HG03103 (cell line): ENCODE measurements around the gene TCF19.
A peak's percentile ranks its signal among the peaks of the same experiment; 100 is the strongest.

ENCODE experiments used
- ATAC-seq: cut with Tn5 transposase; IDR thresholded peaks from one replicate; pipeline ENCODE4 v1.9.1; 2021; ENCODE audit warnings: low read depth; ENCODE audit not compliant: unreplicated experiment

The TCF19 gene, protein sequence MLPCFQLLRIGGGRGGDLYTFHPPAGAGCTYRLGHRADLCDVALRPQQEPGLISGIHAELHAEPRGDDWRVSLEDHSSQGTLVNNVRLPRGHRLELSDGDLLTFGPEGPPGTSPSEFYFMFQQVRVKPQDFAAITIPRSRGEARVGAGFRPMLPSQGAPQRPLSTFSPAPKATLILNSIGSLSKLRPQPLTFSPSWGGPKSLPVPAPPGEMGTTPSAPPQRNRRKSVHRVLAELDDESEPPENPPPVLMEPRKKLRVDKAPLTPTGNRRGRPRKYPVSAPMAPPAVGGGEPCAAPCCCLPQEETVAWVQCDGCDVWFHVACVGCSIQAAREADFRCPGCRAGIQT

DNA sequence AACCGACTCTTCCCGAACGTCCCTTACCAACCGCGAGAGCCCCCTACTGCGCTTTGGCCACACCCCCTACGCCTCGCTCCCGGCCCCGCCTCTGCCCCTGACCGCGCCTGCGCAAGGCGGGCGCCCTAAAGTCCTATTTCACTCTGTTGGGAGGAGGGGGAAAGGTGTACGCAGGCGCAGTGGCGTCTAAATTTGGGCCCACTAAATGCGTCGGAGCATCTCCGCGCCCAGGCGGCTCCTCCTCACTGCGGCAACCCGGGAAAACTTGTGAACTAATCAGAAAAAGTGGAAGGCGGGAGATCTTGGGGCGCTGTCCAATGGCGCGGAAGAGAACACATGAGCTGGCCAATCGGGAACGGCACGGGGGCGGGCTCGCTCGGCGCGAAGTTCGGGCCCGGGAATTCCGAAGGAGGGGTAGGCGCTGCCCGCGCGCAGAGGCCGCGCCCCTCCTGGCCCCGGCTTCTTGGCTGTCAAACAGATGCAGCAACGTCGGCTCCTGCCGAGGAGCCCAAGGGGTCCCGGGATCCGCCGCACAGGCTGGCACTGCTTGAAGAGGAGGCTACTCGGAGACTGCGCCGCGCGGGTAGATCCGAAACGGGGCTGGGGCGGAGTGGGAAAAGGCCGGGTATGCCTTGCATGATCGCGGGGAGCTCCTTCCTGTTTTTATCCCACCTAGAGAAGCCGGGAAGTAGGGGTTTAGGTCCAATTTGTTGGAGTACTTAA is at the start of gene TCF19:
TSS of gene TCF19 (plus strand) at position 450 of the 723 bp plus-strand sequence. CDS start 881 bp downstream, outside the sequence.
- ATAC-seq = peak; percentile 83

DNA sequence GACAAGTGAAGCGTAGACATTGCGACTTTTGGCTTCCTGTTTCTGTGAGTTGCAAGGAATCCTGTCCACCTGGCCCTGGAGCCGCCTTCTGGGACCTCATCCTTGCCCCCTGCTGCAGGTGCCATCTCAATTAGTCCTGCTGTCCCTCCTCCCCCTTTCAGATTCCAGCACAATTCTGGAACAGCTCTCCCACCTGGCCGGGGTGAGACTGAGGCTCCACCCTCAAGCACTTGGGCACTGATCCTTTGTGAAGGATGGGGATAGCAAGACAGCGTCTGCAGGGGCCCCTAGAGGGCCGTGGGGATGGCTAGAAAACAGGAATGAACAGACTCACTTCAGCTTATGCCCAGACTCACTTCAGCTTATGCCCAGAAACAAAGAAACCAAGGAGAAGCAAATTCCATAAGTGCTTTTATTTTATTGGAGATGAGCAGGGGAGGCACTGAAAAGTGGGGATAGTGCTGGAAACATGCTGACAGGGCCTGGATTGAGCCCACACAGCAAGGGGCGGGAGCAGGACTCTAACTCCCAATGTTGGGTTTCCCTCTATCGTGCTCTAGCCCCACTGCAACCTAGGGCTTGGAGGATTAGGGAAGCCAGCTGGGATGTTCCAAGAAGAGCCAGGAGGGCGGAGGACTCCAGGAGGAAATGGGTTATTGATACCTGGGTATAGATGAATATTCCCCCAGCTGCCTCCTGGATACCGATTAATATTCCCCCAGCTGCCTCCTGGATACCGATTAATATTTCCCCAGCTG is 47.4 kb upstream of the TCF19 start:
- ATAC-seq = no peak

DNA sequence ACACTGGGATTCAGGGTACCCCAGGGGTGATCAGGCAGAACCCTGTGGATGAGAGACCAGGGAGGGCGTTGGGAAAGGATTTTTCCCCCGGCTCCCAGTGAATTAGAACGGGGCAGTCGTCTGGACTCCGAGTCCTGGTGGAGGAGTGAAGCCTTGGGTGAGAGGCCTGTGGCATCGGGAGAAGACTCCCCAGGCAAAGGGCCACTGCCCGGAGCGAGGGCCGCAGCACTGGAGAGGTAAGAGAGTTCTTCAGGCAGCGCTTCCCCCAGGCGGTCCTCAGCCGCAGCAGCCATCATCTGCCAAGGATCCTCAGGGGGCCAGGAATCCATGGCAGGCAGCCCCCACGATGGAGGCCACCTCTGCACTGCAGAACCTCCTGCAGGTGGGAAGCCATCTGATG is 46.7 kb upstream of the TCF19 start:
- ATAC-seq = no peak

DNA sequence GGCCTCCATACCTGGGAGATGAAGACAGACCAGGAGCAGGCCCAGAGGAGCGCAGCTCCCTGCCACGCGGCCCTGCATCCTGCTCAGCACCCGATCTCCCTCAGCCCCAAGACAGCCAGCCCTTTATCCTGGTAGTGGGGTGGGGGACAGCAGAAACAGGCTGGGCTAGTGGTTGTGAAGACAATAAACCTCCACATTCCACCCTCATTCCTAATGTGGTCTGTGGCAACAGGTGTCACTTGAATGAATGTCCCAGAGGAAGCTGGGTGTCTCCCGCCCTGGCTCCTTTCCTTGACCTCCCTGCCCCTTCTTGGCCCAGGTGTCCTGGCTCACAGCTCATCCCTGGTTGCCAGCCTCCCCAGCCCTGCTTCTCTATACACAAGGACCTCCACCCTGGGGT is 45.9 kb upstream of the TCF19 start, which contains the start of gene C6orf15:
TSS of gene C6orf15 (minus strand) at position 98 of the 400 bp plus-strand sequence. CDS start at position 78, 20 bp downstream.
- ATAC-seq = no peak

DNA sequence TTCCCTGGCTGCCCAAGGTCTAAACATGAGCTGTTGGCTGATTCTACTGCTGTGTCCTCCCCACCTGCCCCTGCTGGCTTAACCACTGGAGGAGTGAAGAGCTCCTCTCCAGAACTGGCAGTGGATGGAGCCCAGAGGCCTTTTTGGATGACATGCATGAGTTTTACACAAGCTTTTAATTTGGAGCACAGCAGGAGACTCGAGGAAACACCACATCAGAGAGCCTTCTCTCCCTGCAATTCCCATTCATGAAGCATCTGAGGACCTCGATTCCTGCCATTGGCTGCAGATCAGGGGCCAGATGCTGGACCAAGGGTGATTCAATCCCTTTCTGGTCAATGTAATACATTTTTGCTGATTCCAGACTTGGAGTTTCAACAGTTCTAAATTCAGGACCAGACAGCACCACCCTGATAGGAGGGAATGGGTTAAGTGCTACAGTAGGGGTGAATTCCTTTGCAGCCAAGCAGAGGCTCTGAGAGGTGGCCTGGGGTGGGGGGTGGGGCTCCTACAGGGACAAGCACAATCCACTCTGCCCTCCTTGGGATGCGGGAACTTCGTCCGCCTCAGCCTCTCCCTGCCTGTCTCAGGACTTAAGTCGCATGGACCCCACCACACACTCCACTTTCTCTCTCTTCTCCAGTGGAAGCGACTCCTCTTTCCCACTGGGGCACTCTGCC is 44.4 kb upstream of the TCF19 start:
- no peak for ATAC-seq

DNA sequence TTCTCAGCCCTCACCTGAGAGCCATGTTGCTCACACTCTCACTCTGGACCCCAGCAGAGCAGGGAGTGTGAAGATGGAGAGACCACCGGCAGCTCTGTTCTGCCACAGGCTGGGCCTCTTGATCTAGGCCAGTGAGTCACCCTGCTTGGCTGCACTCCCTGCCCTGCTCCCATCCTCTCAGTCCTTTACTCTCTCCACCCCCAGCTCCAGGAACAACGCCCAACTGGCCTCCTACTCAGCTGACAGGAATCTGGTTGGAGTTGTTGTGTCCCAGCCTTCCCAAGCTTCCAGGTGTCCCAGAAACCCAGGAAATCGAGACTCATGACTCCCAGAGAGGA is 43.9 kb upstream of the TCF19 start, which contains the start of gene PSORS1C1:
TSS of gene PSORS1C1 (plus strand) at position 260 of the 338 bp plus-strand sequence. CDS start 14,833 bp downstream, outside the sequence.
- no peak for ATAC-seq

DNA sequence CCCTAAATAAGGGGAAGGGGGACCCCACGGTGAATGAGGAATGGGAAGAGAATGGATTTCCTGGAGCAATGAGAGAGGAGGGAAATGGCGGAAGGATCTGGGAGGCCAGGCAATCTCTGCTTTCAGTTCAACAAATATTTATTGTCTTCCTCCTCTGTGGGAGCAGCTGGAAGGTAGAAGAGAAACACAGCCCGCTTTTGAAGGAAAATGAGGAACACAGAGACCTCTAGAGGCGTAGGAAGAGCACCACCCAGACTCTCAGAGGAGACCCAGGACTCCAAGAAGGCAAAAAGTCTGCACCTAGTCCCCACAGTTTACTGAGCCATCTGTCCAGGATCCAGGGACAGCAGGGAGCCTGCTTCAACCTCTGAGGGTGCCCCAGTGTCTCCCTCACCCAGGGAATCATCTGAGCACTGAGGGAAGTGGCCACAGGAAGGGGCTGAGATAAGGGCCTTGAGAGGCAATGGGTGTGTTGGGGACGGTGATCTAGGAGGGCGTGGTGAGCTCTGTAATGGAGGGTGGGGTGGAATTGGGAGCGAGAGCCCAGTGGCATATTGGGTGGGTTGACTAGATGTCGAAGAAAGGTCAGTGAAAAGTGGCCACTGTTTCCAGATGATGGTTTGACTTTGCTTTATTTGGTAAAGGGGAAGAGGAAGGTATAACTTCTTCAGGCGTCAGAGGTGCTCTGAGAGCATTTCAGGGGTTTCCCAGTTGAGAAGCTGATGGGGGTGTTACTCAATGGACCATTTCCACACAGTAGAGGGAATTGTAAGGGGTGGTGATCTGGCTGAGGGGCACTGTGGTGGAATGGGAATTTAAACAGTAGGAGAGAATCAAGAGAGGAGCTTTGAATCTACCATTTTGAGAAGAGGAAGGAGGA is 43.2 kb upstream of the TCF19 start:
- ATAC-seq = no peak

GRCh38 chr6:31115941-31116560 is 42.3 kb upstream of the TCF19 start:
- no peak for ATAC-seq

DNA sequence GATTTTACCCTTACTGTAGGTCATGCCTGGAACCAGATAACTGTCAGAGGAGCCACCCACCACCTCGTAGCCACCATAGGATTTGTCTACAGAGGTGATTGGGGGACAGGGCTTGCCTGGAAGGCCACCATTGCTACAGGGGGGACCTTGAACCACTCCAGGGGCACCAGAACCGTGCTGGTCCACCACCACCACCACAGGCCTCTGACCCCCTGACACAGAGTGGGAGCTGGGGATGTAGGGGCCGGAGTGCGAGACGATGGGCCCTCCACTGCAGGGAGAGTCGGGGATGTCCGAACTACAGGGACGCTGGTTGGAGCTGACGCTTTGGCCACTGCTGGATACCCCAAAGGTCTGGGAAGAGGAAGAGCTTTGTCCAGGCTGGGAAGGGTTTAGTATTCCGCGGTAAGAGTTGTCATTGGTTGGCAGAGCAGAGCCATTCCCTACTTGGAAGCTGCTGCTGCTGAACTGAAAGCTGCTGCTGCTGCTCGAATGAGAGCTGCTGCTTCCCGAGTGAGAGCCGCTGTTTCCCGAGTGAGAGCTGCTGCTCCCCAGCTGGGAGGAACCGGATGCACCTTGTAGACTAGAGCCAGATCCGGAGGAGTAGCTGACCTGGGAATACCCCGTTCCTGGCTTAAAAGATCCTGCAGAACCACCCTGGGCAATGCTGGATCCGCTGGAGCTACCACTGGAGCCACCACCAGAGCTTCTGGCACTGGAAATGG is 41.6 kb upstream of the TCF19 start:
- ATAC-seq = no peak

GRCh38 chr6:31118178-31118577 is 40.2 kb upstream of the TCF19 start:
- ATAC-seq = no peak

DNA sequence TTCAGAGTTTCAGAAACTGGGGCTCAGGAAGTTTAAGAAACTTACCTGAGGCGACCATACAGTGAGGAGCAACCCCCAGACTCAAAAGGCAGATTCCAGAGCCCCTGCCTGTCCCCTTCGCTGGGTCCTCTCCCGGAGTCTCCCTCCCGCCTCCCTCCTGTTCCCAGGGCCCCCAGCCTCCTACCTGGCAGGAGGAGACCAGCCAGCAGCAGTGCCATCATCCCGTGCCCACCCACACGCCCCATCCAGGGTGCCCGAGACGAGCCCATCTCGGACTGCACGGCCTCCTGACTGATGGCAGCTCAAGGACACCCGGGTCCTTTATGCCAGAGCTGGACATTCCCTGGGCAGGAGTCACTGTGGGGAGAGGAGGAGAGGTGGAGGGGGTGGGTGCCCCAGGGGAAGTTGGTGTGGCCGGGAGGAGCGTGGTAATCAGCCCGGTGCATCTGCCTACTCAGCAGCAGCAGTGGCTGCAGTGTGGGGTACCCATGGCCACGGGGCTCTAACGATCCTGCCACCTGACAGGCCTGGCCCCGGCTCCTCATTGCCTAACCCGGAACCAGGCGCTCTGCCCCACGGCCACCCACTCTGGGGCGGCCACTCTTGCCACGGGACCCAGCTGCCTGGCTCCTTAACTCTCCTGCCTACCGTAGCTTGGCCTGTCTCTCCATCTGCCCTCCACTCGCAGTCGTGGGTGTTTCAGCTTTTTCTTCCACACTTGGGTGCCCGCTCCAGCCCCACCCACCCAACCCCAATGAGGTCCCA is 38.1 kb upstream of the TCF19 start, which contains the start of gene CDSN:
TSS of gene CDSN (minus strand) at position 296 of the 765 bp plus-strand sequence. CDS start at position 269, 27 bp downstream.
- ATAC-seq = no peak

- no peak for ATAC-seq
Observed at GRCh38 chr6:31121131-31121790, 37.1 kb upstream of the TCF19 start.

DNA sequence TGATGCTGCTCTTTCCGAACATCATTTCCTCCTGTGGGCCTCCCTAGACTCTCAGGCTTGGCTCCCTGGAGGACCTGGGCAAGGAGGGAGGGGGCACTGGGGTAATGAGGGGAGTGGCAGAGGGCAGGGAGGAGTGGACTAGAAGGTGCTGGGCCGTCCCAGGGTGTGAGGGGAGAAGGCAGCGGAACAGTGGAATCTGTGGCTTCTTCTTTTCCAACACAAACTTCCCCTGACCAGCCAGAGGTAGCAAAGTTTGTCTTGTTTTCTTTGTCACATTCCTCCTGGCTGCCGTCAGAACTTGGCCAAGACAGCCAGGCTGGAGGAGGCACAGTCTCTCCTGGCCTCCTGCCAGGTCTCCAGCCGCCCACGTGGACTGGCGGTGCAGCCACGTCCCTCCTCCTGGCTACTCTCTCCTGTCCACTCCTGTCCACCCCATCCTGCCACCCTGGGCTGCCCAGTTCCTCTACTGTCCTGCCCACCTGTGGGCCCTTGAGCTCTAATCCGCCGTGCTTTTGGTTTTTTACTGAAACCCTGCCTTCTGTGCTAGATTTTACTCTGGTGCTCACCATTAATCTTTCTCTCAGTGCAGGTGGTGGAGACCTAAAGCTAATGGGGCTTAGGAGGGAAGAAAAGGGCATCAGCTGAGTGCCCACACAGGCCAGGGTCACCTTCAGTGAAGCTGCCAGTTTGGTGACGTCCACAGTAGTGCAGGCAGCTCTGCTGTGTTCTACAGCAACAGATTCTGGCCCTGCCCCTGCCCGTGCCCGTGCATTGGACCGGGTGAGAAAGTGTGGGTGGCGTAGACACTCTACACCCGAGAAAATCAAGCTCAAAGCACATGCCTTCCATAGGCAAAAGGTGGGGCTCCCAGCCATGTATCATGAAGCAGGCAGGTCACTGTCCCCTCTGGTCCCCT is 35.3 kb upstream of the TCF19 start:
- ATAC-seq = no peak

GRCh38 chr6:31125162-31125561 is 33.2 kb upstream of the TCF19 start:
- no peak for ATAC-seq

DNA sequence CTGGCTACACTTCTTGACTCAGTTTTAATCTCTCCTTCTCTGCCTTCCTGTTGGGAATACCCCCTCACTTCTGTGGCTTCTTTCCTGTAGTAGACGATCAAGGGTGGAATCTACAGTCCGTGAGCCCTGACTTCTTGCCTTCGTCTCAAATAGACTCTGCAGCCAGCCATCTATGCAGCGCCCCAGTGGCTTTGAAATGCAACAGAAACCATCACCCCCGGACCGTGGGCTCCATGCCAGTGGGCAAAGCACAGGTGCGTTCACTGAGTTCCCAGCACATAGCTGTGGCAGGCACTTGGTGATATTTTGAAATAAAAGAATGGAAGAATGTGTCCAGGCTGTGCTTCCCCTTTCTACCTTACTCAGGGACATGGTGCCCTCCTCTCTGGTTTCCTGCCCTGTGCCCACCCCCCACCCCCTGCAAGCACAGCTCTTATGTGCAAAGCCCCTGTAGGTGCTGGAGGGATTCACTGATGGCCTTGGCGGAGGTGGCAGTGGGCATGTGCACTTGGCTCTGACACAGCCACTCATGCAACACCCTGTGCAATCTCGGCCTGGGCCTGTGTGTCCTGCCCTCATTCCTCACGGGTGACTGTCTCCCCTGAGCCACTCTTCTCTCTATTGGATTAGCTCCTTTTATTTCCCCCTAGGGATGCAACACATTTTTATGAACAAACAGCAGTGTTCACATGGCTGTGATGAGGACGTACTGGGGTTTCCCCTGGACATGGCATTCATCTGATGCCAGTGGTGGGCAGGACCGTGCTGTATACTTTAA is 32.6 kb upstream of the TCF19 start:
- no peak for ATAC-seq
